Uterus (tissue), 4 donors: ENCODE results near the gene CH25H. TPM values are rescaled to one million over a fixed set of nuclear protein-coding genes. Genes with fewer than 3 reads are reported as not detected.
A peak's percentile ranks its signal among the peaks of the same experiment; 100 is the strongest.
"Not testable (repeated sequence)": the region's sequence is repeated elsewhere in the genome, so short reads cannot be mapped to it uniquely, and the experiment has no call there.

ENCODE experiments used
- DNase-seq, 2 donors: peaks; one replicate each; pipeline ENCODE4 v3.0.0-alpha.2; 2019 to 2020
- H3K27ac ChIP-seq, 2 donors: fragments of 200-600 bp; sonication (generic); 1 replicate in 1 of 2; 2 replicates in 1 of 2; pipeline ENCODE4 v1.5.1; 2016 to 2018
- H3K27me3 ChIP-seq, 2 donors: fragments of 200-600 bp; sonication (generic); one replicate each; pipeline ENCODE4 v1.5.1; 2018 to 2019; ENCODE audit warnings: control low read depth in 1 of 2
- H3K36me3 ChIP-seq, 2 donors: fragments of 200-600 bp; sonication (generic); one replicate each; pipeline ENCODE4 v1.5.1; 2019; ENCODE audit warnings: control low read depth in 1 of 2
- H3K4me1 ChIP-seq, 2 donors: fragments of 200-600 bp; sonication (generic); one replicate each; pipeline ENCODE4 v1.5.1; 2018 to 2019; ENCODE audit warnings: control low read depth in 1 of 2
- H3K4me3 ChIP-seq, 2 donors: fragments of 200-600 bp; sonication (generic); 1 replicate in 1 of 2; 2 replicates in 1 of 2; pipeline ENCODE4 v1.5.1; 2018 to 2019; ENCODE audit warnings: mild to moderate bottlenecking in 1 of 2
- H3K9me3 ChIP-seq, 2 donors: fragments of 200-600 bp; sonication (generic); one replicate each; pipeline ENCODE4 v1.5.1; 2019; ENCODE audit warnings: control low read depth in 1 of 2
- CTCF ChIP-seq, 4 experiments: fragments of 200-600 bp in 2 of 4; fragments of 450-650 bp in 2 of 4; sonication (generic) in 2 of 4; IDR thresholded peaks; one replicate each; pipeline ENCODE4 v1.5.1; 2016 to 2019; ENCODE audit warnings: antibody characterized with exemption in 4 of 4, mild to moderate bottlenecking in 2 of 4, moderate library complexity in 1 of 4
- POLR2A ChIP-seq, 2 donors: fragments of 450-650 bp; IDR thresholded peaks; one replicate each; pipeline ENCODE4 v1.6.1; 2016; ENCODE audit warnings: antibody characterized with exemption in 2 of 2, mild to moderate bottlenecking in 1 of 2, moderate library complexity in 1 of 2
- intact Hi-C: fragments of 100-400 bp; cut with DNase I; formaldehyde crosslinking; loops from one replicate; pipeline ENCODE4 v1.15.1; 2023; ENCODE audit warnings: low total_unique reads
- total RNA-seq, 4 donors: library from RNA; depleted of rRNA in 3 of 4; stranded (reverse); fragments of >200 nt in 3 of 4; gene quantifications; one replicate each; pipeline versions ENCODE4 v1.1.0 to v1.2.4, GENCODE V29; 2014 to 2023
- donor health status: DM: yes; HTN: yes; CAD: no.

CH25H gene
- total RNA-seq, 4 donors from 2014 or later: 0.24 to 0.48 TPM; not detected in 2

- peak within 1 kb of the TSS; percentile 76 to 85 for H3K27ac ChIP-seq
- H3K4me3 ChIP-seq: peak within 1 kb of the TSS; percentile 84
- no peaks in the 10 kb centered on the region for H3K27me3 ChIP-seq
- H3K36me3 ChIP-seq: no peaks in the 10 kb centered on the region
- TF ChIP-seq POLR2A (IDR thresholded peaks at IDR 0.05) (peak; percentile 48 to 55), CTCF (IDR thresholded peaks at IDR 0.05) (peak in 1 of 4 experiments; percentile 21)
- peaks cover 0 to 5% of the 10 kb centered on the region in 2 donors for H3K4me1 ChIP-seq
- no peaks in the 10 kb centered on the region for H3K9me3 ChIP-seq
- DNase-seq: peak; percentile 95 to 96
- intact Hi-C loops: no loop called here
These were observed 44.5 kb upstream of the CH25H start, which contains the start of gene LIPA for GRCh38 chr10:89251409-89252224. LIPA (minus strand) TSS chr10:89251775; CDS start chr10:89247648, 4,127 bp downstream.

DNA sequence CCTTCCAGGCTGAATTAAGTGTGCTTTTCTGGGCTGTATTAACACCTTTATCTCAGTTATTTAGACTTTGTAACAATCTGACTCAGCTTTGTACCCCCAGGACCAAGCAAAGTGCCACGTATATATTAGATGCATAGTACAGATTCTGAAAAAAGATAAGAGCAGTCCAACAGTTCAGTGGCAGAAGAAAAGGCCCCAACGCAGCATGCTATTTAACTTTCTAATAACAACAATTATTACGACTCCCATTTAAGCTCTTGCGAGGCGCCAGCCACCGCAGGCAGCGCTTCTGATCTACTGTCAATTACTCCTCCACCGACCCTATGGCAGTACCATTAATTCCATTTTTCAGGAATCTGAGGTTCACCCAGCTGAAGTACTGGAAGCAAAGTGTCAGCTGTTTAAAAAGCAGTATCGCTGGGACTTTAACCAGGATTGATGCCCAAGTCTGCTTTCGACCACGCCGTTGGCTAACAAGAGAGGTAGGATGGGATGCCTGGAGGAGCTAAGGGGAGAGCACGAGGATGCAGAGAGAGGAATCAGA is 43.8 kb upstream of the CH25H start:
- Histone ChIP-seq H3K36me3 (no peaks in the 10 kb centered on the region), H3K27me3 (no peaks in the 10 kb centered on the region), H3K9me3 (no peaks in the 10 kb centered on the region), H3K4me1 (peaks cover 0 to 5% of the 10 kb centered on the region in 2 donors), H3K4me3 (peak overlapping the region; percentile 84), H3K27ac (peak overlapping the region; percentile 76 to 85)
- TF ChIP-seq POLR2A (IDR thresholded peaks at IDR 0.05) (no peak), CTCF (IDR thresholded peaks at IDR 0.05) (no peak)
- intact Hi-C loops: no loop called here
- DNase-seq: no peak

DNA sequence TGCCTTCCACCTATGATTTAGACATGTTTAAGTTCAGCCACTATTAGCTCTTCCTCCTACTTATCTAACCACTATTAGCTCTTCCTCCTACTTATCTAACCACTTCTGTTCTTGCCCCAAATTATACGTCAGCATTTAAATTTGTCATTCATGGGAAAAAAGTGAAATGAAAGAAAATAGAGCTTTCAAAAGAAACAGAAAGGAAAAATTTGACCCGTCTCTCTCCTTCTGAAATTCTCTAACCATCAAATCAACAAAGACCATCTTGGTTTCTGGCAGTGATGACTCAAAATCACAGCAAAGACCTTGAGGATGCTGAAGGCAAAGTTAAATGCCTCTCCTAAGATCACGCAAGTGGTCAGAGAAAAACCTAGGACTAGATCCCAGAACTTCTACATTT is 41.9 kb upstream of the CH25H start:
- H3K27ac ChIP-seq: no peak overlapping the region
- DNase-seq: no peak
- H3K9me3 ChIP-seq: no peaks in the 10 kb centered on the region

DNA sequence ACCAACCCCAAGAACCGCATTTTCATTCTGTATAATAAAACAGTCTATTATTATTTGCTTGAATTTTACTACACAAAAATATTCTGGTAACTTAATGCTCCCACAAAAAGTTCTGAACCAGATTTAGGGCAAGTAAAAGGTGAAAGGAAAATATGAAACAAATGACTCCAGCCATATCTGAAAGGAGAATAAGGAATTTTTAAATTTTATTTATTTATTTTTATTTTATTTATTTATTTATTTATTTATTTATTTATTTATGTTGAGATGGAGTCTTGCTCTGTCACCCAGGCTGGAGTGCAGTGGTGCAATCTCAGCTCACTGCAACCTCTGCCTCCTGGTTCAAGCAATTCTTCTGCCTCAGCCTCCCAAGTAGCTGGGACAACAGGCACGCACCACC is 40.5 kb upstream of the CH25H start:
- H3K4me3 ChIP-seq, H3K27me3 ChIP-seq, intact Hi-C loops, H3K4me1 ChIP-seq, DNase-seq, H3K27ac ChIP-seq, H3K9me3 ChIP-seq, H3K36me3 ChIP-seq: not testable (repeated sequence)

More for the DNA sequence above, 41.9 kb upstream of the CH25H start:
- peaks cover 0 to 5% of the 10 kb centered on the region in 2 donors for H3K4me1 ChIP-seq
- H3K4me3 ChIP-seq: no peak overlapping the region
- no peaks in the 10 kb centered on the region for H3K36me3 ChIP-seq
- H3K27me3 ChIP-seq: no peaks in the 10 kb centered on the region
- intact Hi-C loops: no loop called here
- TF ChIP-seq POLR2A (IDR thresholded peaks at IDR 0.05) (no peak), CTCF (IDR thresholded peaks at IDR 0.05) (no peak)

- TF ChIP-seq POLR2A (IDR thresholded peaks at IDR 0.05): no peak
- no peak for TF ChIP-seq CTCF (IDR thresholded peaks at IDR 0.05)
- no peaks in the 10 kb centered on the region for H3K27me3 ChIP-seq
- DNase-seq: no peak
- H3K9me3 ChIP-seq: no peaks in the 10 kb centered on the region
- no peak overlapping the region for H3K27ac ChIP-seq
- peaks cover 0 to 3% of the 10 kb centered on the region in 2 donors for H3K4me1 ChIP-seq
- intact Hi-C loops: no loop called here
- H3K4me3 ChIP-seq: no peak overlapping the region
- no peaks in the 10 kb centered on the region for H3K36me3 ChIP-seq
These were observed 38.7 kb upstream of the CH25H start for GRCh38 chr10:89245802-89246201.
